ENCODE results near the gene TPTE2. TPM values are rescaled to one million over a fixed set of nuclear protein-coding genes. Genes with fewer than 3 reads are reported as not detected.

The TPTE2 gene
- total and polyA plus RNA-seq, 2 donors from 2014 or later, result 0.16 TPM; not detected in 1

DNA sequence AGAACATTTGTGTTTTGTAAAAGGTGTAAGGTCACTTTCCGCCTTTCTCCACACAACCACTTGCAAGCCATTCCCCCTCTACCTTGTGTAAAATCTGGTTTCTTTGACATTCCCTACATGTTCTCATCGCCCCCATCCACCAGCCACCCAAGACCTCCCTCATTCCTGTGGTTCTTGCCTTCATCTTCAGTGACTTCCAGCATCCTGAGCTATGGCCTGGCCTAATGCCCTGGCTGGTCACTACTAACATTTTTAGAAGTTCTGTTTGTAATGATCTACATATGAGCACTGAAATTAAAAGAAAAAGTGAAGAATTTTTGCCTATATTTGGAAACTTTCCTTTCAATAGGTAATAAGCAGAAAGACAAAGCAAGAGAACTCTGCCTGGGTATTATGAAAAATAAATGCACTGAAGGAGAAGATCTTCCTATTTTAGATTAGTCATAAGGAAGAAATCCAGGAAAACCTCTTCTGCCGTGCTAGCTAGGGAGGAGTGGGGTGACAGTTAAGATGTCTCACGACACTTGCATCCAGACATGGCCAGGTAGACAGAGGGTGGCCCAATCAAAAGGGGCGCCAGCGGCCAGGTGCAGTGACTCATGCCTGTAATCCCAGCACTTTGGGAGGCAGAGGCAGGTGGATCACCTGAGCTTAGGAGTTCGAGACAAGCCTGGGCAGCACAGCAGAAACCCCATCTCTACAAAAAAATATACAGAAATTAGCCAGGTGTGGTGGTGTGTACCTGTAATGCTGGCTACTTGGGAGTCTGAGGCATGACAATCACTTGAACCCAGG is 44.0 kb upstream of the TPTE2 start:
- FAIRE-seq (no peak), DNase-seq (no peak)
- TF ChIP-seq CTCF (IDR thresholded peaks at IDR 0.05; ENCODE audit: borderline replicate concordance, extremely low read depth, insufficient read depth), result no peak
- Histone ChIP-seq H3K36me3 (ENCODE audit: control insufficient read depth in 2 of 3, insufficient read depth in 3 of 3, low read length in 3 of 3) (no peaks in the 10 kb centered on the region), H3K9me3 (ENCODE audit: control insufficient read depth in 2 of 3, insufficient read depth in 1 of 3, low read length in 3 of 3) (no peaks in the 10 kb centered on the region), H3K4me3 (ENCODE audit: low read length in 3 of 3) (no peak overlapping the region), H3K4me1 (ENCODE audit: control insufficient read depth in 2 of 3, insufficient read depth in 2 of 3, low read depth in 1 of 3, low read length in 3 of 3) (no peaks in the 10 kb centered on the region), H3K27me3 (ENCODE audit: control insufficient read depth, insufficient read depth, low read length) (no peaks in the 10 kb centered on the region), H3K9ac (ENCODE audit: low read length in 3 of 3) (no peak overlapping the region), H3K27ac (ENCODE audit: low read depth in 2 of 2, low read length in 2 of 2) (no peak overlapping the region)
- intact Hi-C loops (cut with DNase I), result no loop called here

DNA sequence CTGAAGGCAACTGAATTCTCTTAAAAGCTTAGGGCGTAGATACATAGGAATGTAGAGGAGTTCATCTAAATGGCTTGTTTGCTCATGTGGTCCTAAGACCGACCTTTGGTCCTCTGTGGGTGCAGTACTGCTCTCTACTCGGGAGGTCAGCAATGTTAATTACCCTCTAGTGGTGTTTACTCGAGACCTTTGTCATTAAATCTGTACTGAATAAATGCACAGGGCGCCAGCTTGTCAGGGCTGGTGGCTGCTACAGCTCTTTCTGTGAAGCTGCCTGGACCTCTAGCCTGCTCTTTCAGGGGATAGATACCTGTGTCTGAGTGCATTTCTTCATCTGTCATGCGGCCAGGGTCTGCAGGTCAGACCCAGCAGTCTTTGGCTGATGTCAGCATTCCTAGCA is 43.0 kb upstream of the TPTE2 start:
- Histone ChIP-seq H3K9me3 (ENCODE audit: control insufficient read depth in 2 of 3, insufficient read depth in 1 of 3, low read length in 3 of 3) (no peaks in the 10 kb centered on the region), H3K27me3 (ENCODE audit: control insufficient read depth, insufficient read depth, low read length) (no peaks in the 10 kb centered on the region), H3K36me3 (ENCODE audit: control insufficient read depth in 2 of 3, insufficient read depth in 3 of 3, low read length in 3 of 3) (no peaks in the 10 kb centered on the region), H3K9ac (ENCODE audit: low read length in 3 of 3) (no peak overlapping the region), H3K27ac (ENCODE audit: low read depth in 2 of 2, low read length in 2 of 2) (no peak overlapping the region), H3K4me3 (ENCODE audit: low read length in 3 of 3) (no peak overlapping the region), H3K4me1 (ENCODE audit: control insufficient read depth in 2 of 3, insufficient read depth in 2 of 3, low read depth in 1 of 3, low read length in 3 of 3) (no peaks in the 10 kb centered on the region)
- DNase-seq (no peak), FAIRE-seq (no peak)
- no peak for TF ChIP-seq CTCF (IDR thresholded peaks at IDR 0.05; ENCODE audit: borderline replicate concordance, extremely low read depth, insufficient read depth)
- intact Hi-C loops (cut with DNase I), result no loop called here

DNA sequence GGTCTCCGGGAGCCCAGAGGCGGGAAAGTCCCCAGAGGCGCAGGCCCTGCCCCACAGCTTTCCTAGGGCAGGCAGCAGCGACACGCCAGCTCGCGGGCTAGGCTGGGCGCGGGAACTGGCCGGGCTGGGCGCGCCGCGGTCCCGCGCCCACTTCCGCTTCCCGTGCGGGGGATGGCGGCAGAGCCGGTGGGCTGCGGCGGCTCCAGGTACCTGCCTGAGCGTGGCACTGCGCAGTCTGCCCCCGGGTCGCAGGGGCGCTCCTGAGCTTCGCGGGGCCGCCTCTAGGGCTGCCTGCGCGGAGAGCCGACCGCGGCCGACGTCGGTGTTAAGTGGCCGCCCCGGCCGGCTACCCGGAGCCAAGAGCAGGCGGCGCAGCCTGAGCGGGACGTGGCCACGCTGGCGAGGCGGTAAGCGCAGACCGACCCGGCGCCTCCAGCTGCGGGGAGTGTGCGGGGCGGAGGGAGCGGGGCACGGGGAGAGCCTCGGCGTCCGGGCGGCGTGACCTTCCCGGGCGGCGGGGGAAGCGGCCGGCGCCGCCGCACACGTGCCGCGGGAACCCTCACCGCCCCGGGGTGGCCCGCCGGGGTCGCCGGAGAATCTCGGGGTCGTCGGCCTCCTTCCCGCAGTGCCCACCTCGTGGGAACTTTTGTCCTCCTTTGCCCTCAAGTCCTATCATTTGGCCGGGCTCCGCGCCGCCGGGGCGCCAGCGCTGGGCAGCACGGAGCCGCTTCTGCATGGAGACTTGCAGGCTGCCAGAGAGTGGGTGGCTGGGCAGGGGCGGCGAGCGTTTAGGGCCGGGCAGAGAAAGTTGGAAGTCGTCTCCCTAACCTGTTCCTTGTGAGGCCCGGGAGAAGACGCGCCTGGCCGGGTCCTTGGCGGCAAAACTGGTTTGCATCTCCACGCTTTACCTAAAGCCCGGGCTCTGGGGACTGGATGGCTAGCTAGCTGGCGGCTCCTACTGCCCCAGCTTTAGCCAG is 40.7 kb upstream of the TPTE2 start:
- H3K9me3 ChIP-seq (ENCODE audit: control insufficient read depth in 2 of 3, insufficient read depth in 1 of 3, low read length in 3 of 3), result no peaks in the 10 kb centered on the region
- no peak for TF ChIP-seq CTCF (IDR thresholded peaks at IDR 0.05; ENCODE audit: borderline replicate concordance, extremely low read depth, insufficient read depth)
- no peak overlapping the region for H3K27ac ChIP-seq (ENCODE audit: low read depth in 2 of 2, low read length in 2 of 2)
- peak overlapping the region in 2 of 3 donors; percentile 30 to 43 for H3K4me3 ChIP-seq (ENCODE audit: low read length in 3 of 3)
- peak; percentile 72 to 83 (median 74) for DNase-seq
- no peaks in the 10 kb centered on the region for H3K36me3 ChIP-seq (ENCODE audit: control insufficient read depth in 2 of 3, insufficient read depth in 3 of 3, low read length in 3 of 3)
- intact Hi-C loops (cut with DNase I), result no loop called here
- H3K9ac ChIP-seq (ENCODE audit: low read length in 3 of 3), result no peak overlapping the region
- no peaks in the 10 kb centered on the region for H3K27me3 ChIP-seq (ENCODE audit: control insufficient read depth, insufficient read depth, low read length)
- FAIRE-seq, result no peak
- H3K4me1 ChIP-seq (ENCODE audit: control insufficient read depth in 2 of 3, insufficient read depth in 2 of 3, low read depth in 1 of 3, low read length in 3 of 3), result no peaks in the 10 kb centered on the region
